GM12874 (cell line): ENCODE results near the gene RFESD.

ENCODE experiments used
- TF ChIP-seq, protein P1 (sequence below): IDR thresholded peaks from 2 replicates; pipeline ENCODE4 v1.5.1; 2011; ENCODE audit warnings: low read depth, mild to moderate bottlenecking, control low read depth, low read length, moderate library complexity; ENCODE audit not compliant: insufficient read depth

Gene RFESD

DNA sequence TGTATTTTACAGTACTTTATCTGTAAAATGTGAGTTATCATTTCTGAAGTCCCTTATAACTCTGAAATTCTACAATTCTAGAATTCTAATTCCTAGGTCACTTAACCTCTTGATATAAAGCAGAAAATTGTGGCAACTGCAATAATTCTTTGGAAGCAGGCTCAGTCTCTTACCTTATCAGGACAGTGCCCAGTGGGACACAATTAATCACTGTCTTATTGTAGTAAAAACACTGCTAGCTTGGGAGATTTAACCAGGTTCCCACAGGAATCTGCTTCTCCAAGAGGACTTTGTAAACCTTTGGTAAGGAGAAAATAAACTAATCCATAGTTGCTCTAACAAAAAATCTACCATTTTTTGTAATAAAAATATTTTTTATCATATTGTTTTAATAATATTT, 54.5 kb downstream of the RFESD start:
- TF ChIP-seq, protein P1, sequence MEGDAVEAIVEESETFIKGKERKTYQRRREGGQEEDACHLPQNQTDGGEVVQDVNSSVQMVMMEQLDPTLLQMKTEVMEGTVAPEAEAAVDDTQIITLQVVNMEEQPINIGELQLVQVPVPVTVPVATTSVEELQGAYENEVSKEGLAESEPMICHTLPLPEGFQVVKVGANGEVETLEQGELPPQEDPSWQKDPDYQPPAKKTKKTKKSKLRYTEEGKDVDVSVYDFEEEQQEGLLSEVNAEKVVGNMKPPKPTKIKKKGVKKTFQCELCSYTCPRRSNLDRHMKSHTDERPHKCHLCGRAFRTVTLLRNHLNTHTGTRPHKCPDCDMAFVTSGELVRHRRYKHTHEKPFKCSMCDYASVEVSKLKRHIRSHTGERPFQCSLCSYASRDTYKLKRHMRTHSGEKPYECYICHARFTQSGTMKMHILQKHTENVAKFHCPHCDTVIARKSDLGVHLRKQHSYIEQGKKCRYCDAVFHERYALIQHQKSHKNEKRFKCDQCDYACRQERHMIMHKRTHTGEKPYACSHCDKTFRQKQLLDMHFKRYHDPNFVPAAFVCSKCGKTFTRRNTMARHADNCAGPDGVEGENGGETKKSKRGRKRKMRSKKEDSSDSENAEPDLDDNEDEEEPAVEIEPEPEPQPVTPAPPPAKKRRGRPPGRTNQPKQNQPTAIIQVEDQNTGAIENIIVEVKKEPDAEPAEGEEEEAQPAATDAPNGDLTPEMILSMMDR: no peak

GRCh38 chr5:95704150-95704549, 57.6 kb downstream of the RFESD start:
- TF ChIP-seq, protein P1: no peak

DNA sequence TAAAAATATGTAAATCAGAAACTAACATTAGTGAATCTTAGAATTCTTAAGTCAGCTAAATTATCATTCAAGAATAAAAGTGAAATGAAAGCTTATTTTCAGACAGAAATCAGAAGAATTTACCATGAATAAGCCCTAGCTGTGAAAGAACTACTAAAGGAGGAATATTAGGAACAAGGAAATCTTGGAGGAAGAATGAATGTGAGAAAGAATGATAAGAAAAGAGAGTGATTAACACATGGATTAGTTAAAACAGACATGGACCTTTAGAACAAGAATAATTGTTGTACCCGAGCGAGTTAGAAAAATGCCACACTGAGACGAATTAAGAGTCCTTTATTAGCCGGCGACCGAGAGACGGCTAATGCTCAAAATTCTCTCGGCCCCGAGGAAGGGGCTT, 60.5 kb downstream of the RFESD start:
- TF ChIP-seq, protein P1: no peak
